Neural cell (in vitro differentiated cells): ENCODE data around the gene GAL.

Source experiments
- CTCF ChIP-seq: fragments of 450-650 bp; IDR thresholded peaks from 2 replicates; pipeline ENCODE4 v1.5.1; 2014; ENCODE audit warnings: antibody characterized with exemption, mild to moderate bottlenecking, moderate library complexity; ENCODE audit not compliant: poor library complexity, severe bottlenecking
- EP300 ChIP-seq: fragments of 450-650 bp; conservative IDR thresholded peaks from 2 replicates; pipeline ENCODE4 v1.6.1; 2014; ENCODE audit warnings: antibody characterized with exemption, mild to moderate bottlenecking, moderate library complexity; ENCODE audit not compliant: poor library complexity, severe bottlenecking
- EZH2 ChIP-seq: fragments of 200-600, 300-800 bp; shearing (Covaris generic), sonication (generic); IDR thresholded peaks from 2 replicates; pipeline ENCODE4 v1.6.1; 2014; ENCODE audit warnings: antibody characterized with exemption, low read length, borderline replicate concordance, mild to moderate bottlenecking; ENCODE audit not compliant: insufficient read depth, poor library complexity, severe bottlenecking
- REST ChIP-seq: IDR thresholded peaks from 2 replicates; pipeline ENCODE4 v1.6.1; 2012; ENCODE audit warnings: borderline replicate concordance
- SMC3 ChIP-seq: fragments of 450-650 bp; conservative IDR thresholded peaks from 2 replicates; pipeline ENCODE4 v1.6.1; 2014; ENCODE audit warnings: antibody characterized with exemption, mild to moderate bottlenecking, moderate library complexity; ENCODE audit not compliant: poor library complexity
- TAF1 ChIP-seq: IDR thresholded peaks from 2 replicates; pipeline ENCODE4 v1.6.1; 2012; ENCODE audit warnings: low read depth

- TF ChIP-seq CTCF = no peak
- TF ChIP-seq EP300 = no peak
- no peak for TF ChIP-seq REST
- no peak for TF ChIP-seq EZH2
- no peak for TF ChIP-seq TAF1
- no peak for TF ChIP-seq SMC3
Measured at GRCh38 chr11:68649851-68650555, 34.3 kb upstream of the GAL start.
